ENCODE measurements around the gene EEA1.

DNA sequence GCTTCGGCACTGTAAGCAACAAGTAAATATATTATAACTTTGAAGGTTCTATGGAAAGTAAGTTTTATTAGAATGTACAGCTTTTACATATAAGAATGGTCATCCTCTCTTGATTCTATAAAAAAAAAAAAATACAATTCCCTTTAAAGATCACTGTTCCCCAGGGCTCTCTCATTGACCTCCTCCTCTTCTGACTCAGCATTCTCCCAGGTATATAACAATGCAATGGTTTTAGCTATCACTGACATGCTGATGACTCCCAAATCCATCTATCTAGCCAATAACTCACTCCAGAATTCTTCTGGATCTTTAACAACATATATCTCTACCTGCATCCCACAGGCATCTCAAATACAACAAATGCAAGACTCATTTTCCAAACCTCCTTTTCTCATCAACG is 62.7 kb downstream of the EEA1 start:
- TF ChIP-seq CTCF (IDR thresholded peaks at IDR 0.05; ENCODE audit: insufficient read depth, low read length, poor library complexity, severe bottlenecking) (no peak), EZH2phosphoT487 (conservative IDR thresholded peaks at IDR 0.05; ENCODE audit: low read length) (no peak)
